ENCODE results near the gene CASP10. TPM values are rescaled to one million over a fixed set of nuclear protein-coding genes. Genes with fewer than 3 reads are reported as not detected.
"Not testable (repeated sequence)": the region's sequence is repeated elsewhere in the genome, so short reads cannot be mapped to it uniquely, and the experiment has no call there.

Gene CASP10
- polyA plus RNA-seq, 4 donors = 7.3 to 8.8 (median 7.8) TPM

GRCh38 chr2:201152999-201153815, 29.7 kb upstream of the CASP10 start:
- no peak for DNase-seq (ENCODE audit: low read depth in 4 of 4, low spot score in 3 of 4)

GRCh38 chr2:201154615-201155399, 28.1 kb upstream of the CASP10 start:
- no peak for DNase-seq (ENCODE audit: low read depth in 4 of 4, low spot score in 3 of 4)

- no peak for DNase-seq (ENCODE audit: low read depth in 4 of 4, low spot score in 3 of 4)
These were observed 26.9 kb upstream of the CASP10 start for GRCh38 chr2:201156036-201156435.

GRCh38 chr2:201156640-201157039, 26.3 kb upstream of the CASP10 start:
- no peak for DNase-seq (ENCODE audit: low read depth in 4 of 4, low spot score in 3 of 4)

GRCh38 chr2:201157694-201158093, 25.2 kb upstream of the CASP10 start:
- no peak for DNase-seq (ENCODE audit: low read depth in 4 of 4, low spot score in 3 of 4)

GRCh38 chr2:201158111-201158929, 24.6 kb upstream of the CASP10 start:
- peak in 3 of 4 donors; percentile 26 to 57 (median 52) for DNase-seq (ENCODE audit: low read depth in 4 of 4, low spot score in 3 of 4)

GRCh38 chr2:201164166-201164565, 18.8 kb upstream of the CASP10 start:
- DNase-seq (ENCODE audit: low read depth in 4 of 4, low spot score in 3 of 4) = no peak

GRCh38 chr2:201167546-201167945, 15.4 kb upstream of the CASP10 start:
- DNase-seq (ENCODE audit: low read depth in 4 of 4, low spot score in 3 of 4) = no peak

GRCh38 chr2:201168496-201168895, 14.4 kb upstream of the CASP10 start:
- DNase-seq (ENCODE audit: low read depth in 4 of 4, low spot score in 3 of 4) = not testable (repeated sequence)

GRCh38 chr2:201171259-201171814, 11.6 kb upstream of the CASP10 start:
- no peak for DNase-seq (ENCODE audit: low read depth in 4 of 4, low spot score in 3 of 4)

- DNase-seq (ENCODE audit: low read depth in 4 of 4, low spot score in 3 of 4) = no peak
These were observed 10.7 kb upstream of the CASP10 start for GRCh38 chr2:201172279-201172678.

GRCh38 chr2:201174687-201175086, 8.3 kb upstream of the CASP10 start:
- DNase-seq (ENCODE audit: low read depth in 4 of 4, low spot score in 3 of 4) = no peak

- no peak for DNase-seq (ENCODE audit: low read depth in 4 of 4, low spot score in 3 of 4)
These were observed 6.9 kb upstream of the CASP10 start for GRCh38 chr2:201176081-201176481.

GRCh38 chr2:201180010-201180409, 2.9 kb upstream of the CASP10 start:
- no peak for DNase-seq (ENCODE audit: low read depth in 4 of 4, low spot score in 3 of 4)

- DNase-seq (ENCODE audit: low read depth in 4 of 4, low spot score in 3 of 4) = no peak
These were observed 405 bp downstream of the CASP10 start for GRCh38 chr2:201183365-201183727.

GRCh38 chr2:201183835-201184234, 894 bp downstream of the CASP10 start:
- DNase-seq (ENCODE audit: low read depth in 4 of 4, low spot score in 3 of 4) = not testable (repeated sequence)

- DNase-seq (ENCODE audit: low read depth in 4 of 4, low spot score in 3 of 4) = not testable (repeated sequence)
These were observed 1.3 kb downstream of the CASP10 start for GRCh38 chr2:201184248-201184647.

GRCh38 chr2:201185863-201186262, 2.9 kb downstream of the CASP10 start:
- DNase-seq (ENCODE audit: low read depth in 4 of 4, low spot score in 3 of 4) = no peak

- DNase-seq (ENCODE audit: low read depth in 4 of 4, low spot score in 3 of 4) = no peak
These were observed 4.0 kb downstream of the CASP10 start for GRCh38 chr2:201186982-201187381.

- no peak for DNase-seq (ENCODE audit: low read depth in 4 of 4, low spot score in 3 of 4)
These were observed 5.5 kb downstream of the CASP10 start for GRCh38 chr2:201188449-201188848.

Measured in right renal pelvis (tissue), 4 donors.